GM21526 (cell line): ENCODE results near the gene SLC25A48.
A peak's percentile ranks its signal among the peaks of the same experiment; 100 is the strongest.

Source experiments
- ATAC-seq: cut with Tn5 transposase; IDR thresholded peaks from one replicate; pipeline ENCODE4 v1.9.1; 2021; ENCODE audit warnings: moderate library complexity; ENCODE audit not compliant: unreplicated experiment, low FRiP score

The SLC25A48 gene

GRCh38 chr5:135834639-135835529 lies at the start of gene SLC25A48:
SLC25A48 (plus strand) TSS chr5:135834663; CDS start chr5:135834848, 185 bp downstream.
- peak; percentile 81 for ATAC-seq

- no peak for ATAC-seq
Measured at GRCh38 chr5:135800656-135801055, 33.8 kb upstream of the SLC25A48 start.

GRCh38 chr5:135810188-135810943 lies 24.1 kb upstream of the SLC25A48 start:
- no peak for ATAC-seq

- no peak for ATAC-seq
Measured at GRCh38 chr5:135811007-135811406, 23.5 kb upstream of the SLC25A48 start.

- ATAC-seq, result no peak
Measured at GRCh38 chr5:135813758-135814157, 20.7 kb upstream of the SLC25A48 start.

GRCh38 chr5:135814316-135814715 lies 20.1 kb upstream of the SLC25A48 start:
- ATAC-seq, result no peak

GRCh38 chr5:135814812-135815211 lies 19.7 kb upstream of the SLC25A48 start:
- ATAC-seq, result no peak

GRCh38 chr5:135821061-135821801 lies 13.2 kb upstream of the SLC25A48 start:
- ATAC-seq, result no peak

- ATAC-seq, result no peak
Measured at GRCh38 chr5:135821802-135822201, 12.7 kb upstream of the SLC25A48 start.

- ATAC-seq, result no peak
Measured at GRCh38 chr5:135822286-135822685, 12.2 kb upstream of the SLC25A48 start.

- no peak for ATAC-seq
Measured at GRCh38 chr5:135822959-135823358, 11.5 kb upstream of the SLC25A48 start.

- ATAC-seq, result no peak
Measured at GRCh38 chr5:135823881-135824280, 10.6 kb upstream of the SLC25A48 start.

GRCh38 chr5:135824541-135825041 lies 9.9 kb upstream of the SLC25A48 start:
- ATAC-seq, result no peak

- no peak for ATAC-seq
Measured at GRCh38 chr5:135825373-135826220, 8.9 kb upstream of the SLC25A48 start.

GRCh38 chr5:135826221-135826525 lies 8.3 kb upstream of the SLC25A48 start:
- no peak for ATAC-seq

GRCh38 chr5:135826994-135827671 lies 7.3 kb upstream of the SLC25A48 start:
- no peak for ATAC-seq

- no peak for ATAC-seq
Measured at GRCh38 chr5:135827965-135828781, 6.3 kb upstream of the SLC25A48 start.

GRCh38 chr5:135828782-135829127 lies 5.7 kb upstream of the SLC25A48 start:
- ATAC-seq, result no peak

GRCh38 chr5:135829179-135829578 lies 5.3 kb upstream of the SLC25A48 start:
- no peak for ATAC-seq
